ENCODE data around the gene MPZL3.

DNA sequence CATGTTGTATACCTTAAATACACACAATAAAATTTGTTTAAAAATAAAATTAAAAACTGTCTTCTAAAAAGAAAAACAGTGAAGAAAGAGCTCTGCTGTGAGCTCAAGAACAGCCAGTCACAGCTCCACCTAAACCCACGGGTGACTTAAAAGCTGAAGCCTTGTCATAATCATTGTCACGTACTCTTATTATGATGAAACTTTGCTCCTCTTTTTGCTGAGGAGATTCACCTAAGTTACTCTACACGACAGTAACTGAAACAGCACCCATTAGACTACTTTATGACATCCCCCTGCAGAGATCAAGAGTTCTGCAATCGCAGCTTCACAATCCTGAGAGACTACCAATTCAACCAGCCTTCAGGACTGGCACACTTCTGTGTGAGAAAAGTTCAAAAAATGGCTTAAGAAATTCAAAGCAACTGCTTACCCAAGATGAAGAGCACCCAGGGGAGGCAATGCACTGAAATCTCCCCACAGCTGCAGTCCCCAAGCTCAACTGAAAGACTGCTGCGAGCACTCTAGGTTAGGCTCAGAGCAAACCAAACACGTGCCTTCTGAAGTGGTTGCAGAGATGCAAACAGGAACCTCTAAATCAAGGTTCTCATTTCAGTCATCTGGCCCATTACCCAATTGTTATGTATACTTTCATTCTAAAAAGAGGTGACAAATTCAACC, 27.5 kb downstream of the MPZL3 start, which contains the start of gene JAML:
- TF ChIP-seq CTCF (IDR thresholded peaks at IDR 0.05; ENCODE audit: insufficient read depth, low read depth, low read length): no peak
- no peak for TF ChIP-seq EZH2 (IDR thresholded peaks at IDR 0.05; ENCODE audit: insufficient read depth, low read length)

Data from astrocyte (in vitro differentiated cells and primary cell).